SK-N-SH (cell line): ENCODE measurements around the gene UTF1. TPM values are rescaled to one million over a fixed set of nuclear protein-coding genes. Genes with fewer than 3 reads are reported as not detected.

ENCODE experiments used
- CTCF ChIA-PET: fragments of 300-600, 350-600 bp; formaldehyde crosslinking; extraction: SDS; loops from one replicate; lab custom pipeline; 2021; lab: Yijun Ruan, JAX
- POLR2A ChIA-PET: fragments of 350-600 bp; sonication (Branson Sonifier 250); formaldehyde crosslinking; extraction: SDS; loops from one replicate; lab custom pipeline; 2020; ENCODE audit warnings: antibody characterized with exemption, inconsistent platforms; lab: Yijun Ruan, JAX
- DNase-seq: peaks from one replicate; pipeline ENCODE4 v3.0.0; 2012
- H2AFZ ChIP-seq: fragments of 200-600 bp; sonication (generic); 2 replicates; pipeline ENCODE4 v1.8.1; 2016; ENCODE audit warnings: antibody characterized with exemption, mild to moderate bottlenecking, low read depth
- H3F3A ChIP-seq: fragments of 200-600 bp; sonication (generic); replicated peaks from 2 replicates; pipeline ENCODE3; 2016; ENCODE audit warnings: antibody characterized with exemption, mild to moderate bottlenecking; ENCODE audit not compliant: insufficient read depth
- H3K27ac ChIP-seq, 2 experiments: fragments of 200-500 bp in 1 of 2; fragments of 200-600 bp in 1 of 2; sonication (Bioruptor generic) in 1 of 2; sonication (generic), shearing (Covaris generic) in 1 of 2; 2 replicates each; pipeline versions ENCODE4 v1.5.1 to v1.6.1; 2014 to 2016; ENCODE audit warnings: low read depth in 2 of 2, inconsistent platforms in 1 of 2, low read length in 1 of 2, mild to moderate bottlenecking in 1 of 2, mixed read lengths in 1 of 2
- H3K27me3 ChIP-seq: fragments of 200-600 bp; sonication (generic), shearing (Covaris generic); 2 replicates; pipeline ENCODE4 v1.6.1; 2016; ENCODE audit warnings: mixed run types; ENCODE audit not compliant: insufficient read depth
- H3K36me3 ChIP-seq, 2 experiments: fragments of 200-500 bp in 1 of 2; fragments of 200-600 bp in 1 of 2; sonication (Bioruptor generic) in 1 of 2; sonication (generic) in 1 of 2; replicated peaks in 1 of 2; 2 replicates each; pipeline versions ENCODE3 to v1.5.1; 2014 to 2016; ENCODE audit warnings: low read length in 1 of 2, mild to moderate bottlenecking in 1 of 2; ENCODE audit not compliant: insufficient read depth in 2 of 2, control insufficient read depth in 1 of 2
- H3K4me1 ChIP-seq, 2 experiments: fragments of 200-500 bp in 1 of 2; fragments of 200-600 bp in 1 of 2; sonication (Bioruptor generic) in 1 of 2; sonication (generic), shearing (Covaris generic) in 1 of 2; 2 replicates each; pipeline versions ENCODE4 v1.5.1 to v1.6.1; 2014 to 2016; ENCODE audit warnings: low read depth in 1 of 2, low read length in 1 of 2, mixed run types in 1 of 2; ENCODE audit not compliant: insufficient read depth in 2 of 2, control insufficient read depth in 1 of 2
- H3K4me2 ChIP-seq: fragments of 200-600 bp; sonication (generic), shearing (Covaris generic); 2 replicates; pipeline ENCODE4 v1.6.1; 2017; ENCODE audit warnings: mixed run types
- H3K4me3 ChIP-seq, 2 experiments: fragments of 200-500 bp in 1 of 2; fragments of 200-600 bp in 1 of 2; sonication (Bioruptor generic) in 1 of 2; sonication (generic), shearing (Covaris generic) in 1 of 2; 2 replicates each; pipeline versions ENCODE4 v1.5.1 to v1.8.1; 2014 to 2016; ENCODE audit warnings: low read depth in 2 of 2, inconsistent platforms in 1 of 2, low read length in 1 of 2, mild to moderate bottlenecking in 1 of 2, mixed read lengths in 1 of 2, moderate library complexity in 1 of 2
- H3K79me2 ChIP-seq: fragments of 200-600 bp; sonication (generic); 2 replicates; pipeline ENCODE4 v1.8.1; 2017; ENCODE audit warnings: mild to moderate bottlenecking; ENCODE audit not compliant: insufficient read depth
- H3K9ac ChIP-seq: fragments of 200-600 bp; sonication (generic); 2 replicates; pipeline ENCODE4 v1.6.1; 2017; ENCODE audit warnings: mixed run types
- H3K9me2 ChIP-seq: fragments of 200-600 bp; sonication (generic); 2 replicates; pipeline ENCODE4 v1.6.1; 2017; ENCODE audit warnings: mixed run types
- H3K9me3 ChIP-seq: fragments of 200-600 bp; sonication (generic); 2 replicates; pipeline ENCODE4 v1.6.1; 2017; ENCODE audit warnings: mixed run types, mild to moderate bottlenecking, moderate library complexity
- H4K20me1 ChIP-seq: fragments of 200-600 bp; sonication (generic); 2 replicates; pipeline ENCODE4 v1.6.1; 2017; ENCODE audit warnings: mild to moderate bottlenecking, mixed run types; ENCODE audit not compliant: insufficient read depth
- CHD2 ChIP-seq: fragments of 150-350 bp; IDR thresholded peaks from 2 replicates; pipeline ENCODE4 v1.6.1; 2018; ENCODE audit warnings: low read length; ENCODE audit not compliant: partially characterized antibody
- CTCF ChIP-seq: fragments of 200-600 bp; sonication (generic); IDR thresholded peaks from 2 replicates; pipeline ENCODE4 v1.6.1; 2017; ENCODE audit warnings: antibody characterized with exemption, mild to moderate bottlenecking, moderate library complexity
- EZH2phosphoT487 ChIP-seq: fragments of 200-600 bp; sonication (generic); IDR thresholded peaks from 2 replicates; pipeline ENCODE4 v1.6.1; 2017; ENCODE audit warnings: low read depth, mixed run types, mild to moderate bottlenecking, antibody characterized with exemption, moderate library complexity, borderline replicate concordance
- FOSL2 ChIP-seq: IDR thresholded peaks from 2 replicates; pipeline ENCODE4 v1.4.0; 2012; ENCODE audit warnings: low read depth, mild to moderate bottlenecking, moderate library complexity, borderline replicate concordance
- FOXM1 ChIP-seq: IDR thresholded peaks from 2 replicates; pipeline ENCODE4 v1.4.0; 2012; ENCODE audit warnings: low read depth, mild to moderate bottlenecking
- GATA2 ChIP-seq: sonication (generic); formaldehyde crosslinking; IDR thresholded peaks from 2 replicates; pipeline ENCODE4 v1.5.0; 2020; ENCODE audit warnings: mild to moderate bottlenecking, missing genetic modification reagents
- IRF3 ChIP-seq: fragments of 150-350 bp; IDR thresholded peaks from 2 replicates; pipeline ENCODE4 v1.6.1; 2016; ENCODE audit warnings: mild to moderate bottlenecking, low read depth, low read length
- JUND ChIP-seq: IDR thresholded peaks from 2 replicates; pipeline ENCODE4 v1.4.0; 2012
- MAX ChIP-seq: IDR thresholded peaks from 2 replicates; pipeline ENCODE4 v1.4.0; 2012; ENCODE audit warnings: low read depth
- MEF2A ChIP-seq: IDR thresholded peaks from 2 replicates; pipeline ENCODE4 v1.4.0; 2012; ENCODE audit warnings: low read depth, borderline replicate concordance
- MXI1 ChIP-seq: IDR thresholded peaks from 2 replicates; pipeline ENCODE4 v1.6.1; 2012; ENCODE audit warnings: mild to moderate bottlenecking, low read depth, low read length, improper control_type of control experiment
- NRF1 ChIP-seq: IDR thresholded peaks from 2 replicates; pipeline ENCODE4 v1.6.1; 2012; ENCODE audit warnings: low read depth, mild to moderate bottlenecking, low read length
- POLR2AphosphoS5 ChIP-seq: IDR thresholded peaks from 2 replicates; pipeline ENCODE4 v1.6.1; 2012; ENCODE audit warnings: low read depth, low read length
- RCOR1 ChIP-seq: fragments of 150-350 bp; IDR thresholded peaks from 2 replicates; pipeline ENCODE4 v1.6.1; 2017; ENCODE audit warnings: antibody characterized with exemption, low read length
- REST ChIP-seq: IDR thresholded peaks from 2 replicates; pipeline ENCODE4 v1.6.1; 2012; ENCODE audit warnings: mild to moderate bottlenecking, low read depth, low read length, moderate library complexity
- RXRA ChIP-seq: IDR thresholded peaks from 2 replicates; pipeline ENCODE4 v1.4.0; 2012; ENCODE audit warnings: low read depth, mild to moderate bottlenecking, borderline replicate concordance
- SIN3A ChIP-seq: IDR thresholded peaks from 2 replicates; pipeline ENCODE4 v1.6.1; 2012; ENCODE audit warnings: low read depth, mild to moderate bottlenecking, low read length, moderate library complexity, borderline replicate concordance
- TCF12 ChIP-seq: IDR thresholded peaks from 2 replicates; pipeline ENCODE4 v1.4.0; 2012
- USF1 ChIP-seq: IDR thresholded peaks from 2 replicates; pipeline ENCODE4 v1.4.0; 2012; ENCODE audit warnings: low read depth, borderline replicate concordance
- WGBS: methylation state at CpG from one replicate; pipeline ENCODE4 v1.1.6; 2017; ENCODE audit warnings: low lambda C conversion rate; 5-methylcytosine and 5-hydroxymethylcytosine counted together
- polyA plus RNA-seq, 3 experiments: library from polyadenylated mRNA; depleted of rRNA; stranded (reverse); fragments of >200 nt; gene quantifications; 2 replicates each; pipeline ENCODE4 v1.2.3, GENCODE V29; 2012

UTF1 gene
- polyA plus RNA-seq, 1 of the 3 experiments (the other 2 are of a cell fraction): not detected

- Histone ChIP-seq H3K4me2 (no peak overlapping the region), H3K4me3 (no peak overlapping the region), H4K20me1 (no peaks in the 10 kb centered on the region), H3K9me2 (no peaks in the 10 kb centered on the region), H3K27me3 (peaks cover 12% of the 10 kb centered on the region), H3K4me1 (no peaks in the 10 kb centered on the region), H3K9me3 (no peaks in the 10 kb centered on the region), H3K27ac (no peak overlapping the region)
- CTCF ChIA-PET: no interaction called here
- DNase-seq: no peak
- POLR2A ChIA-PET: no interaction called here
- TF ChIP-seq CHD2 (no peak), RXRA (no peak), RCOR1 (no peak), CTCF (no peak), JUND (no peak), TCF12 (no peak), IRF3 (no peak), GATA2 (CRISPR knock-in tag) (no peak), EZH2phosphoT487 (no peak), FOXM1 (no peak), FOSL2 (no peak), MAX (no peak), USF1 (no peak), MEF2A (no peak)
- TF ChIP-seq, all 33 proteins: peak for 0
- Histone ChIP-seq H2AFZ (no peak overlapping the region), H3K79me2 (no peaks in the 10 kb centered on the region), H3K9ac (no peak overlapping the region), H3K36me3 (no peaks in the 10 kb centered on the region), H3F3A (no peaks in the 10 kb centered on the region)
- 77% methylated on average over 14 of the region's 14 CpGs for WGBS
Measured at GRCh38 chr10:133209117-133209516, 20.9 kb upstream of the UTF1 start.

- peaks cover 15% of the 10 kb centered on the region for H3K27me3 ChIP-seq
- 70% methylated on average over 4 of the region's 20 CpGs for WGBS
- ChIA-PET POLR2A (no interaction called here), CTCF (no interaction called here)
- H3F3A ChIP-seq: no peaks in the 10 kb centered on the region
- H3K9ac ChIP-seq: no peak overlapping the region
- H3K79me2 ChIP-seq: no peaks in the 10 kb centered on the region
- H3K4me2 ChIP-seq: no peak overlapping the region
- no peaks in the 10 kb centered on the region for H4K20me1 ChIP-seq
- DNase-seq: no peak
- H3K9me3 ChIP-seq: no peaks in the 10 kb centered on the region
- H3K9me2 ChIP-seq: no peaks in the 10 kb centered on the region
- H2AFZ ChIP-seq: no peak overlapping the region
- TF ChIP-seq EZH2phosphoT487: no peak
- no peak for TF ChIP-seq REST
- no peak for TF ChIP-seq TCF12
- TF ChIP-seq RXRA: no peak
- no peak for TF ChIP-seq POLR2AphosphoS5
- TF ChIP-seq NRF1: no peak
- no peak for TF ChIP-seq MXI1
- TF ChIP-seq FOXM1: no peak
- no peak for TF ChIP-seq SIN3A
- H3K27ac ChIP-seq: no peak overlapping the region
- no peak overlapping the region for H3K4me3 ChIP-seq
- no peaks in the 10 kb centered on the region for H3K36me3 ChIP-seq
- no peaks in the 10 kb centered on the region for H3K4me1 ChIP-seq
Measured at GRCh38 chr10:133209641-133210040, 20.4 kb upstream of the UTF1 start.
